ENCODE results near the gene OR13C5.

Gene OR13C5

GRCh38 chr9:104553261-104553660, 46.0 kb downstream of the OR13C5 start:
- no peak for DNase-seq (ENCODE audit: low read depth in 2 of 2)
